Stomach smooth muscle (tissue), 2 donors: ENCODE results near the gene NKAIN4.

ENCODE experiments used
- H3K27ac ChIP-seq: one replicate; pipeline ENCODE4 v1.7.0; 2013; ENCODE audit warnings: mild to moderate bottlenecking, low read length, inconsistent platforms
- H3K27me3 ChIP-seq, 2 donors: one replicate each; pipeline ENCODE4 v1.7.0; 2013; ENCODE audit warnings: low read length in 2 of 2; ENCODE audit not compliant: insufficient read depth in 2 of 2, control insufficient read depth in 1 of 2
- H3K36me3 ChIP-seq, 2 donors: one replicate each; pipeline ENCODE4 v1.7.0; 2013; ENCODE audit warnings: low read length in 2 of 2; ENCODE audit not compliant: control insufficient read depth in 2 of 2, insufficient read depth in 2 of 2
- H3K4me1 ChIP-seq: one replicate; pipeline ENCODE4 v1.7.0; 2013; ENCODE audit warnings: low read length; ENCODE audit not compliant: control insufficient read depth, insufficient read depth
- H3K4me3 ChIP-seq, 2 donors: one replicate each; pipeline ENCODE4 v1.7.0; 2013; ENCODE audit warnings: low read length in 2 of 2
- H3K9ac ChIP-seq, 2 donors: one replicate each; pipeline ENCODE4 v1.7.0; 2013; ENCODE audit warnings: low read length in 2 of 2, mild to moderate bottlenecking in 1 of 2
- H3K9me3 ChIP-seq, 2 donors: one replicate each; pipeline ENCODE4 v1.7.0; 2013; ENCODE audit warnings: low read length in 2 of 2; ENCODE audit not compliant: control insufficient read depth in 2 of 2
- donor health status: healthy.
- donor health status: Pancreatic carcinoma.

NKAIN4 gene

GRCh38 chr20:63287697-63288580 lies 33.7 kb upstream of the NKAIN4 start:
- no peaks in the 10 kb centered on the region for H3K9me3 ChIP-seq
- no peaks in the 10 kb centered on the region for H3K27me3 ChIP-seq
- no peak overlapping the region for H3K27ac ChIP-seq
- no peak overlapping the region for H3K4me3 ChIP-seq
- H3K36me3 ChIP-seq = peaks cover 13 to 19% of the 10 kb centered on the region in 2 donors
- peaks cover 6% of the 10 kb centered on the region for H3K4me1 ChIP-seq
- no peak overlapping the region for H3K9ac ChIP-seq

- Histone ChIP-seq H3K27me3 (no peaks in the 10 kb centered on the region), H3K4me1 (peaks cover 6% of the 10 kb centered on the region), H3K27ac (no peak overlapping the region), H3K36me3 (peaks cover 13 to 24% of the 10 kb centered on the region in 2 donors), H3K4me3 (no peak overlapping the region), H3K9me3 (no peaks in the 10 kb centered on the region), H3K9ac (no peak overlapping the region)
Observed at GRCh38 chr20:63286781-63287696, 32.8 kb upstream of the NKAIN4 start.

GRCh38 chr20:63285636-63286615 lies 31.7 kb upstream of the NKAIN4 start:
- Histone ChIP-seq H3K4me1 (peaks cover 1% of the 10 kb centered on the region), H3K9ac (no peak overlapping the region), H3K4me3 (no peak overlapping the region), H3K9me3 (no peaks in the 10 kb centered on the region), H3K27me3 (no peaks in the 10 kb centered on the region), H3K27ac (no peak overlapping the region), H3K36me3 (peaks cover 13 to 29% of the 10 kb centered on the region in 2 donors)

GRCh38 chr20:63284981-63285524 lies 30.8 kb upstream of the NKAIN4 start:
- H3K9ac ChIP-seq = no peak overlapping the region
- peaks cover 21 to 35% of the 10 kb centered on the region in 2 donors for H3K36me3 ChIP-seq
- H3K27ac ChIP-seq = no peak overlapping the region
- no peaks in the 10 kb centered on the region for H3K4me1 ChIP-seq
- no peak overlapping the region for H3K4me3 ChIP-seq
- H3K9me3 ChIP-seq = no peaks in the 10 kb centered on the region
- H3K27me3 ChIP-seq = no peaks in the 10 kb centered on the region

GRCh38 chr20:63284544-63284949 lies 30.3 kb upstream of the NKAIN4 start:
- no peak overlapping the region for H3K27ac ChIP-seq
- peaks cover 21 to 35% of the 10 kb centered on the region in 2 donors for H3K36me3 ChIP-seq
- no peaks in the 10 kb centered on the region for H3K27me3 ChIP-seq
- H3K4me3 ChIP-seq = no peak overlapping the region
- H3K4me1 ChIP-seq = no peaks in the 10 kb centered on the region
- H3K9ac ChIP-seq = no peak overlapping the region
- H3K9me3 ChIP-seq = no peaks in the 10 kb centered on the region

- Histone ChIP-seq H3K27me3 (no peaks in the 10 kb centered on the region), H3K9ac (no peak overlapping the region), H3K4me1 (no peaks in the 10 kb centered on the region), H3K27ac (no peak overlapping the region), H3K9me3 (no peaks in the 10 kb centered on the region), H3K4me3 (no peak overlapping the region), H3K36me3 (peaks cover 24 to 38% of the 10 kb centered on the region in 2 donors)
Observed at GRCh38 chr20:63284083-63284440, 29.8 kb upstream of the NKAIN4 start.

- no peak overlapping the region for H3K4me3 ChIP-seq
- H3K4me1 ChIP-seq = no peaks in the 10 kb centered on the region
- no peak overlapping the region for H3K9ac ChIP-seq
- H3K27ac ChIP-seq = no peak overlapping the region
- H3K9me3 ChIP-seq = no peaks in the 10 kb centered on the region
- H3K27me3 ChIP-seq = no peaks in the 10 kb centered on the region
- peaks cover 27 to 42% of the 10 kb centered on the region in 2 donors for H3K36me3 ChIP-seq
Observed at GRCh38 chr20:63283397-63284082, 29.3 kb upstream of the NKAIN4 start.

- Histone ChIP-seq H3K4me1 (no peaks in the 10 kb centered on the region), H3K9me3 (no peaks in the 10 kb centered on the region), H3K4me3 (no peak overlapping the region), H3K36me3 (peaks cover 26 to 42% of the 10 kb centered on the region in 2 donors), H3K9ac (no peak overlapping the region), H3K27ac (no peak overlapping the region), H3K27me3 (no peaks in the 10 kb centered on the region)
Observed at GRCh38 chr20:63282946-63283345, 28.7 kb upstream of the NKAIN4 start.

GRCh38 chr20:63281742-63282665 lies 27.7 kb upstream of the NKAIN4 start:
- Histone ChIP-seq H3K27ac (no peak overlapping the region), H3K4me3 (no peak overlapping the region), H3K4me1 (no peaks in the 10 kb centered on the region), H3K9me3 (no peaks in the 10 kb centered on the region), H3K9ac (no peak overlapping the region), H3K36me3 (peaks cover 33 to 46% of the 10 kb centered on the region in 2 donors), H3K27me3 (no peaks in the 10 kb centered on the region)
